NB4 (cell line): ENCODE results near the gene ZNF541.

ENCODE experiments used
- DNase-seq: peaks from one replicate; pipeline ENCODE4 v3.0.0; 2010; ENCODE audit warnings: low read depth
- H3K4me3 ChIP-seq: one replicate; pipeline ENCODE4 v1.5.1; 2011; ENCODE audit warnings: mild to moderate bottlenecking, low read depth, low read length, moderate library complexity
- CTCF ChIP-seq: IDR thresholded peaks from one replicate; pipeline ENCODE4 v1.5.1; 2012; ENCODE audit warnings: low read depth, low read length
- MAX ChIP-seq: IDR thresholded peaks from 2 replicates; pipeline ENCODE4 v1.6.1; 2011; ENCODE audit warnings: low read depth, low read length
- MYC ChIP-seq: IDR thresholded peaks from 2 replicates; pipeline ENCODE4 v1.6.1; 2011; ENCODE audit warnings: low read depth, low read length
- POLR2A ChIP-seq: IDR thresholded peaks from 2 replicates; pipeline ENCODE4 v1.6.1; 2011; ENCODE audit warnings: mild to moderate bottlenecking; ENCODE audit not compliant: insufficient read length; ENCODE audit errors: extremely low read depth

Gene ZNF541

GRCh38 chr19:47526798-47527197, 46.1 kb downstream of the ZNF541 start:
- no peak overlapping the region for H3K4me3 ChIP-seq
- TF ChIP-seq MAX (no peak), CTCF (no peak), POLR2A (no peak), MYC (no peak)
- no peak for DNase-seq

- DNase-seq: no peak
- TF ChIP-seq MAX (no peak), POLR2A (no peak), CTCF (no peak), MYC (no peak)
- H3K4me3 ChIP-seq: no peak overlapping the region
Observed at GRCh38 chr19:47523473-47523872, 49.5 kb downstream of the ZNF541 start.
